ENCODE data around the gene RFTN1.
A peak's percentile ranks its signal among the peaks of the same experiment; 100 is the strongest.

RFTN1 gene

GRCh38 chr3:16474920-16475319 is 38.6 kb downstream of the RFTN1 start:
- Mint-ChIP-seq H3K27ac (no peak overlapping the region), H3K4me3 (no peak overlapping the region), H3K9me3 (peaks cover 6% of the 10 kb centered on the region), H3K27me3 (no peaks in the 10 kb centered on the region), H3K4me1 (peaks cover 63% of the 10 kb centered on the region), H3K36me3 (peaks cover 46% of the 10 kb centered on the region)

- Mint-ChIP-seq H3K27ac (no peak overlapping the region), H3K4me3 (no peak overlapping the region), H3K9me3 (peaks cover 6% of the 10 kb centered on the region), H3K27me3 (no peaks in the 10 kb centered on the region), H3K36me3 (peaks cover 45% of the 10 kb centered on the region), H3K4me1 (peaks cover 61% of the 10 kb centered on the region)
Measured at GRCh38 chr3:16474216-16474615, 39.3 kb downstream of the RFTN1 start.

GRCh38 chr3:16472593-16472992 is 40.9 kb downstream of the RFTN1 start:
- peaks cover 45% of the 10 kb centered on the region for H3K36me3 Mint-ChIP-seq
- peaks cover 6% of the 10 kb centered on the region for H3K9me3 Mint-ChIP-seq
- H3K27me3 Mint-ChIP-seq = no peaks in the 10 kb centered on the region
- H3K4me3 Mint-ChIP-seq = no peak overlapping the region
- H3K27ac Mint-ChIP-seq = no peak overlapping the region
- peaks cover 68% of the 10 kb centered on the region for H3K4me1 Mint-ChIP-seq

- Mint-ChIP-seq H3K4me3 (no peak overlapping the region), H3K27ac (no peak overlapping the region), H3K36me3 (peaks cover 43% of the 10 kb centered on the region), H3K4me1 (peaks cover 68% of the 10 kb centered on the region), H3K9me3 (peaks cover 6% of the 10 kb centered on the region), H3K27me3 (no peaks in the 10 kb centered on the region)
Measured at GRCh38 chr3:16471897-16472296, 41.6 kb downstream of the RFTN1 start.

GRCh38 chr3:16470590-16470989 is 42.9 kb downstream of the RFTN1 start:
- Mint-ChIP-seq H3K36me3 (peaks cover 41% of the 10 kb centered on the region), H3K27ac (no peak overlapping the region), H3K27me3 (no peaks in the 10 kb centered on the region), H3K9me3 (peaks cover 6% of the 10 kb centered on the region), H3K4me1 (peaks cover 60% of the 10 kb centered on the region), H3K4me3 (no peak overlapping the region)

GRCh38 chr3:16468336-16469098 is 45.0 kb downstream of the RFTN1 start:
- peaks cover 38% of the 10 kb centered on the region for H3K36me3 Mint-ChIP-seq
- peaks cover 6% of the 10 kb centered on the region for H3K9me3 Mint-ChIP-seq
- peak overlapping the region; percentile 84 for H3K27ac Mint-ChIP-seq
- peak overlapping the region; percentile 73 for H3K4me3 Mint-ChIP-seq
- H3K4me1 Mint-ChIP-seq = peaks cover 60% of the 10 kb centered on the region
- no peaks in the 10 kb centered on the region for H3K27me3 Mint-ChIP-seq

- peaks cover 37% of the 10 kb centered on the region for H3K36me3 Mint-ChIP-seq
- H3K27ac Mint-ChIP-seq = peak overlapping the region; percentile 84
Measured at GRCh38 chr3:16468002-16468335, 45.5 kb downstream of the RFTN1 start.

GRCh38 chr3:16467393-16467792 is 46.1 kb downstream of the RFTN1 start:
- peak overlapping the region; percentile 73 for H3K4me3 Mint-ChIP-seq
- peaks cover 71% of the 10 kb centered on the region for H3K4me1 Mint-ChIP-seq
- H3K27ac Mint-ChIP-seq = peak overlapping the region; percentile 80
- H3K36me3 Mint-ChIP-seq = peaks cover 33% of the 10 kb centered on the region
- H3K27me3 Mint-ChIP-seq = no peaks in the 10 kb centered on the region
- peaks cover 6% of the 10 kb centered on the region for H3K9me3 Mint-ChIP-seq

More at GRCh38 chr3:16468002-16468335, 45.5 kb downstream of the RFTN1 start:
- Mint-ChIP-seq H3K4me1 (peaks cover 65% of the 10 kb centered on the region), H3K4me3 (peak overlapping the region; percentile 73), H3K27me3 (no peaks in the 10 kb centered on the region), H3K9me3 (peaks cover 6% of the 10 kb centered on the region)

- peaks cover 6% of the 10 kb centered on the region for H3K9me3 Mint-ChIP-seq
- H3K36me3 Mint-ChIP-seq = peaks cover 28% of the 10 kb centered on the region
- peaks cover 74% of the 10 kb centered on the region for H3K4me1 Mint-ChIP-seq
- H3K27ac Mint-ChIP-seq = peak overlapping the region; percentile 85
- peak overlapping the region; percentile 30 for H3K4me3 Mint-ChIP-seq
- H3K27me3 Mint-ChIP-seq = no peaks in the 10 kb centered on the region
Measured at GRCh38 chr3:16466822-16467221, 46.7 kb downstream of the RFTN1 start.

- Mint-ChIP-seq H3K27ac (peak overlapping the region; percentile 32), H3K4me3 (no peak overlapping the region), H3K9me3 (no peaks in the 10 kb centered on the region), H3K27me3 (no peaks in the 10 kb centered on the region), H3K4me1 (peaks cover 67% of the 10 kb centered on the region), H3K36me3 (peaks cover 15% of the 10 kb centered on the region)
Measured at GRCh38 chr3:16464511-16465148, 48.9 kb downstream of the RFTN1 start.

GRCh38 chr3:16463914-16464313 is 49.6 kb downstream of the RFTN1 start:
- Mint-ChIP-seq H3K9me3 (no peaks in the 10 kb centered on the region), H3K27me3 (no peaks in the 10 kb centered on the region), H3K36me3 (peaks cover 12% of the 10 kb centered on the region), H3K4me1 (peaks cover 60% of the 10 kb centered on the region), H3K27ac (peak overlapping the region; percentile 32), H3K4me3 (no peak overlapping the region)

- H3K4me1 Mint-ChIP-seq = peaks cover 58% of the 10 kb centered on the region
- no peaks in the 10 kb centered on the region for H3K27me3 Mint-ChIP-seq
- no peaks in the 10 kb centered on the region for H3K9me3 Mint-ChIP-seq
- peaks cover 14% of the 10 kb centered on the region for H3K36me3 Mint-ChIP-seq
- peak overlapping the region; percentile 20 for H3K27ac Mint-ChIP-seq
- H3K4me3 Mint-ChIP-seq = peak overlapping the region; percentile 6
Measured at GRCh38 chr3:16463119-16463518, 50.4 kb downstream of the RFTN1 start.

- Mint-ChIP-seq H3K4me1 (peaks cover 57% of the 10 kb centered on the region), H3K9me3 (no peaks in the 10 kb centered on the region), H3K27me3 (no peaks in the 10 kb centered on the region), H3K4me3 (peak overlapping the region; percentile 57), H3K36me3 (peaks cover 17% of the 10 kb centered on the region), H3K27ac (peak overlapping the region; percentile 85)
Measured at GRCh38 chr3:16462679-16463078, 50.8 kb downstream of the RFTN1 start.

GRCh38 chr3:16461463-16462245 is 51.8 kb downstream of the RFTN1 start:
- Mint-ChIP-seq H3K4me3 (no peak overlapping the region), H3K27ac (peak overlapping the region; percentile 85), H3K4me1 (peaks cover 51% of the 10 kb centered on the region), H3K36me3 (peaks cover 15% of the 10 kb centered on the region), H3K27me3 (no peaks in the 10 kb centered on the region), H3K9me3 (no peaks in the 10 kb centered on the region)

GRCh38 chr3:16460886-16461285 is 52.6 kb downstream of the RFTN1 start:
- H3K9me3 Mint-ChIP-seq = no peaks in the 10 kb centered on the region
- H3K27ac Mint-ChIP-seq = no peak overlapping the region
- H3K27me3 Mint-ChIP-seq = no peaks in the 10 kb centered on the region
- H3K4me1 Mint-ChIP-seq = peaks cover 49% of the 10 kb centered on the region
- peaks cover 14% of the 10 kb centered on the region for H3K36me3 Mint-ChIP-seq
- no peak overlapping the region for H3K4me3 Mint-ChIP-seq

- Mint-ChIP-seq H3K4me3 (no peak overlapping the region), H3K27me3 (no peaks in the 10 kb centered on the region), H3K36me3 (peaks cover 12% of the 10 kb centered on the region), H3K9me3 (no peaks in the 10 kb centered on the region), H3K27ac (no peak overlapping the region), H3K4me1 (peaks cover 52% of the 10 kb centered on the region)
Measured at GRCh38 chr3:16460273-16460672, 53.2 kb downstream of the RFTN1 start.

Measured in activated naive CD4-positive, alpha-beta T cell treated with anti-CD3 and anti-CD28 coated beads, Interleukin-2, amount 50 U/mL, for 24 hours (primary cell).